Medulla oblongata (tissue), 1 donor: ENCODE data around the gene HOXC4.
"Not testable (repeated sequence)": the region's sequence is repeated elsewhere in the genome, so short reads cannot be mapped to it uniquely, and the experiment has no call there.

Experiments used
- DNase-seq: peaks from one replicate; pipeline ENCODE4 v3.0.0-alpha.2; 2015; ENCODE audit errors: extremely low spot score

HOXC4 gene

DNA sequence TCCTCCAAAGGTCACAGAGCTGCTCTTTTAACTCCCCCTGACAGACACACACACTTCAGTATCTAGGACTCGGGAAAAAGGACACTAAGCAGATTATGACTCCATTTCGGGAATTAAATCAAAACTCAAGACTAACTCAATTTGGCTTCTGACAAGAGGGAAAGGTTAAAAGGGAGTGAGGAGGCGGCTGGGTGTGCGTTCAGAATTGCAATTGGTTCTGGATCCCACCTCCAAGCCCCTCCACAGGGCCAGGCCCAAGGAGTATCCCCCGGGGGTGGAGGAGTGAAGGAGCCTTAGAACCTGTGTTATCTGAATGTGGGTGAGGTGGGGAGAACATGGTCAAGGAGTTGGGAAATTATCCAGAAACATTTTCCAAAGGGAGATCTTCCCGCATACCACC lies 35.8 kb downstream of the HOXC4 start:
- not testable (repeated sequence) for DNase-seq

DNA sequence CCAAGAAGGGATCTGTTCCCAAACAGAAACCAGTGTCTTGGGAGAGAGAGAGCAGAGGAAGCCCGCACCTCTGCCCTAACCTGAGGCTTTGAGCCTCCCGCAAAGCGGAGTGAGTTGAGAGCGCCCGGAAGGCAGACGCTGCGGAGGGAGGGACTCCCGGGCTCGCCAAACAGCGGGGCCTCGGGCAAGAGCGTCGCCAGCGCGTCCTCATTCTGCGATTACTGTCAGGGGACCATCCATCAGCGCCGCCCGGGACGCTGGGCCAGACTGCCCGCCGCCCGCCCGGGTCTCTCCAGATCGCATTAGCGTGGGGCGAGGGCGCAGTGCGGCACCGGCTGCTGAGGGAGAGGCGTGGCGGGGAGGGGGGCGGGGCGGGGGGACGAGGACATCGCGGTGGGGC lies 36.7 kb downstream of the HOXC4 start:
- DNase-seq = not testable (repeated sequence)

- DNase-seq = not testable (repeated sequence)
Observed at GRCh38 chr12:54092943-54093342, 39.3 kb downstream of the HOXC4 start.

GRCh38 chr12:54095928-54096327 lies 42.3 kb downstream of the HOXC4 start:
- not testable (repeated sequence) for DNase-seq

DNA sequence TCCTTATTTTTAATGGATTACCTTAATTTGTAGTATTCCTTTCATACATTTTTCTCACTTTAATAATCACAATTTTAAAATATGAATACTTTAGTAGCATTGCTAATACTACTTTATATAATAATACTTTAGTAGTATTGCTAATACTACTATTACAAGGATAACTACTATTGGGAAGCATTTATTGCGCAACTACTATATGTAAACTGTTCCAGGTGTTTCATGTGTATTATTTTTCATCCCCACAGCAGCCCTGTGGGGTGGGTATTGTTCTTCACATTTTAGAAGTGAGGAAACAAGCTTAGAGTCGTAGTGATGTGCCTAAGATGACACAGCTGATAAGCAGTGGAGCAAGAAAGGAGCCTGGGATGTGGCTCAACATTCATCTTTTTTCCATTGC lies 45.0 kb downstream of the HOXC4 start:
- DNase-seq = not testable (repeated sequence)

GRCh38 chr12:54100588-54100987 lies 47.0 kb downstream of the HOXC4 start:
- DNase-seq = not testable (repeated sequence)

DNA sequence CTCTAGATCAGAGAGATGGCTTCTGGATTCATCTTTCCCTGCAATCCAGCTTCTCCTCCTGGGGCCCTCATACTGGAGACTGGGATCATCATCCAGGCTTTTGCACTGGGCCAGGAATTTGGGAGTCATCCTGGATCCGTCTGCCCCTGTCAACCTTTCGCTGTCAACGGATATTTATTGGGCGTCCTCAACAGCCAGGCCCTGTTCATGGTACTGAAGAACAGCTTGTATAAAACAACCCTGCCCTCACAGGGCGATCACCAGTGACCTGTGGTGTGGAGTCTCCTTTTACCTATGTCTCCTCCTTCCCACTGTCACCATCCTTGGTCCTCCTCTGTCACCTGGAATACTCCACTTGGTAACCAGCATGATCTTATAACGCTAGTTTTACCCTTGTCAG lies 48.6 kb downstream of the HOXC4 start:
- DNase-seq = not testable (repeated sequence)

DNA sequence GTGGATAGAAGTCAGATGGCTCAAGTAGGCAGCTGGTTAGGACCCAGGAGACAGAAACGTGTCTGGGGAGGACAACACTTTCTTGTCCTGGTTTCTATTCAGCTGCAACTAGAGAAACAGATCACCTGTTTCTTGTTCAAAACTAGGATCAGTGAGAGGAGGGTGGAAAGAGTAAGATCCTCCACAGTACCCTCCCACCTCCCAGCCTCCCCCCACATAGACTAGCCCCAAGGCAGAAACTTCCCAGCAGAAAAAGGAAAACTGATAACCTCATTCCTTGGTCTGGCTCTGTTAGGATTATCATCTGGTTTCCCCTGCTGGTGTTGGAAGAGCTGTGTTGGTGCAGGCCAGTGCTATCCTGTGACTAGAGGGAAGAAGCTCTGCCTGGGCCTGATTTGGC lies 50.2 kb downstream of the HOXC4 start:
- not testable (repeated sequence) for DNase-seq
